HuH-7.5 (cell line): ENCODE measurements around the gene CAMSAP1.
"Not testable (repeated sequence)": the region's sequence is repeated elsewhere in the genome, so short reads cannot be mapped to it uniquely, and the experiment has no call there.

Source experiments
- DNase-seq: peaks from one replicate; pipeline ENCODE4 v3.0.0; 2011; ENCODE audit warnings: low spot score

Gene CAMSAP1, protein sequence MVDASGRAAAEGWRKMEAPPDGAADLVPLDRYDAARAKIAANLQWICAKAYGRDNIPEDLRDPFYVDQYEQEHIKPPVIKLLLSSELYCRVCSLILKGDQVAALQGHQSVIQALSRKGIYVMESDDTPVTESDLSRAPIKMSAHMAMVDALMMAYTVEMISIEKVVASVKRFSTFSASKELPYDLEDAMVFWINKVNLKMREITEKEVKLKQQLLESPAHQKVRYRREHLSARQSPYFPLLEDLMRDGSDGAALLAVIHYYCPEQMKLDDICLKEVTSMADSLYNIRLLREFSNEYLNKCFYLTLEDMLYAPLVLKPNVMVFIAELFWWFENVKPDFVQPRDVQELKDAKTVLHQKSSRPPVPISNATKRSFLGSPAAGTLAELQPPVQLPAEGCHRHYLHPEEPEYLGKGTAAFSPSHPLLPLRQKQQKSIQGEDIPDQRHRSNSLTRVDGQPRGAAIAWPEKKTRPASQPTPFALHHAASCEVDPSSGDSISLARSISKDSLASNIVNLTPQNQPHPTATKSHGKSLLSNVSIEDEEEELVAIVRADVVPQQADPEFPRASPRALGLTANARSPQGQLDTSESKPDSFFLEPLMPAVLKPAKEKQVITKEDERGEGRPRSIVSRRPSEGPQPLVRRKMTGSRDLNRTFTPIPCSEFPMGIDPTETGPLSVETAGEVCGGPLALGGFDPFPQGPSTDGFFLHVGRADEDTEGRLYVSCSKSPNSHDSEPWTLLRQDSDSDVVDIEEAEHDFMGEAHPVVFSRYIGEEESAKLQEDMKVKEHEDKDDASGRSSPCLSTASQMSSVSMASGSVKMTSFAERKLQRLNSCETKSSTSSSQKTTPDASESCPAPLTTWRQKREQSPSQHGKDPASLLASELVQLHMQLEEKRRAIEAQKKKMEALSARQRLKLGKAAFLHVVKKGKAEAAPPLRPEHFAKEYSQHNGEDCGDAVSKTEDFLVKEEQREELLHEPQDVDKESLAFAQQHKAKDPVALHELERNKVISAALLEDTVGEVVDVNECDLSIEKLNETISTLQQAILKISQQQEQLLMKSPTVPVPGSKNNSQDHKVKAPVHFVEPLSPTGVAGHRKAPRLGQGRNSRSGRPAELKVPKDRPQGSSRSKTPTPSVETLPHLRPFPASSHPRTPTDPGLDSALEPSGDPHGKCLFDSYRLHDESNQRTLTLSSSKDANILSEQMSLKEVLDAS (N-terminal part only)

DNA sequence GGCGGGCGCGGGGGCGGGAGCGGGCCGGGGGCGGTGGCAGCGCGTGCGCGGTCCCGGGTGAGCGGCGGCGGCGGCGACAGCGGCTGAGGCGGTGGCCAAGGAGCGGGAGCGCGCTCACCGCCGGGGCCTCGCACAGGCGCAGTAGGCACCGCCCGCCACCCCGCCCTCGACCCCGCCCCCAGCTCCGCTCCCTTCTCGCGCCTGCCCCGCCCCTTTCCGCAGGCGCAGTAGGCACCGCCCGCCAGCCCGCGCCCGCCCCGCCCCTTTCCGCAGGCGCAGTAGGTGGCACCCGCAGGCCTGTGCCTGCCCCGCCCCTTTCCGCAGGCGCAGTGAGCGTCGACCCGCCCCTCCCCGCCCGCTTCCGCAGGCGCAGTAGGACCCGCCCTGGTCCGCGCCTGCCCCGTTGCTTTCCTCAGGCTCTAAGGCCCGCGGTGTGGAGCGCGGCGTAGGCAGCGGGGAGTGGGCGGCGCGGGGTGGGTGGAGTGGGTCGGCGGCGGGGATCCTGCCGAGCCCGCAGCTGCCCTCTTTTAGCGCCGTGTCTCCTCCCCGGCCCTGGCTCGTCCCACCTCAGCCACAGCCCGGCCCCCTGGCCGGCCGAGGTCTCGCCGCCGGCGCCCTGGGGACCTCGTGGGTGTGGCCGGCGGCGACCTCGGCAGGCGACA, at the start of gene CAMSAP1:
Gene CAMSAP1, minus strand, starts transcription at position 116 of the 662 bp plus-strand sequence. CDS start 387 bp downstream, outside the sequence.
- peak; percentile 95 for DNase-seq

DNA sequence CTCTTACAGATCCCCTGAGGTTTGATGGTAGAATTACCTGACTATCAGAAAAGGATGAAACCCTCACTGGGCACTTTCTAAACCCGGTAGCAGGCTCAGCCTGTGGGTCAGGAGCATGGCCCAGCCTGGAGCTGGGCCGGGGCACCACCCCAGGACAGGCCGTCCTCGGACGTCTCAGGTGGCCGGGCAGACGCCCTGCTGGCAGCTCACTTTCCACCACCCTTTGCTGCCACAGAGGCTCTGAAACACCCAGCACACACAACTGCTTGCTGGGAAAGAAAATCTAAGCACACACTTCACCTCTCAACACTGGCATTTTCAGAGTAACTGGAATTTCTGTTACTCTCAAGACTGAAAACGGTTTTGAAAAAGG, 49.4 kb upstream of the CAMSAP1 start:
- no peak for DNase-seq

DNA sequence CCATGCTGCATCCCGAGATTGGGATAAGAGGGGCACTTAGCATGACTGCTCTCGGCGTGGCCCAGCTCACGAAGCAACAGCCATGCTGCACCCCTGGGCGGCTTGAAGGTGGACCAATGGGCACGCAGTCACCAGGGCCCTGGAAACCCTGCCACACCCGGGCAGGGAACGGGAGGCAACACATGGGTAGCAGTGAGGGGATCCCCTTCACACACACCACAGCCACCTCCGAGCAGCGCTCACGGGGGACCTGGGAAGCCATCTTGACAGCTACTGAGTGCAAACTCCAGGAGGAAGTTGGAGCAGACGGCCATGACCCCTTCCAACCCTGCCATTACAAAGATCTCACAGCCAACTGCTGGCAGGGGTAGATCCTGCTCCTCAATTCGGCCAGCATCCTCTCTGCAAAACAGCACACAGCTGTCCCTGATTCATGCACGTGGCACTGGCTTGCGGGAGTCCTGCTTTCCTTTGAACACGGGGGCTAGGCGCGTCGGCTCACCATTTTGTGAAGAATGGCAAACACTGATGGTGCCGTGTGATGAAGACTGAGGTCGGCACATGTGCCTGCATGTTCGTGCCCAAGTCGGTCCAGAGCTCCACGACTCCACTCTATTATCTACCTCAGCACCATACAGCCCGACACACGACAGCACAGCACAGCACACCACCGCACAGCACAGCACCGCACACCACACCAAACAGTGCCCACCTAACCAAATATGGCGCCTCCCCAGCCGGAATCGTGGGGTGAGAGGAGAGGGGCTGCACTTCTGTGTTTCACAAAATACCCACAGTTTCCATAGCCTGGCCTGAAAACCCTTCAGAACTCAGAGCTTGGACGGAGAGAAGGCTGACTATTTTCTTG, 48.8 kb upstream of the CAMSAP1 start:
- no peak for DNase-seq

DNA sequence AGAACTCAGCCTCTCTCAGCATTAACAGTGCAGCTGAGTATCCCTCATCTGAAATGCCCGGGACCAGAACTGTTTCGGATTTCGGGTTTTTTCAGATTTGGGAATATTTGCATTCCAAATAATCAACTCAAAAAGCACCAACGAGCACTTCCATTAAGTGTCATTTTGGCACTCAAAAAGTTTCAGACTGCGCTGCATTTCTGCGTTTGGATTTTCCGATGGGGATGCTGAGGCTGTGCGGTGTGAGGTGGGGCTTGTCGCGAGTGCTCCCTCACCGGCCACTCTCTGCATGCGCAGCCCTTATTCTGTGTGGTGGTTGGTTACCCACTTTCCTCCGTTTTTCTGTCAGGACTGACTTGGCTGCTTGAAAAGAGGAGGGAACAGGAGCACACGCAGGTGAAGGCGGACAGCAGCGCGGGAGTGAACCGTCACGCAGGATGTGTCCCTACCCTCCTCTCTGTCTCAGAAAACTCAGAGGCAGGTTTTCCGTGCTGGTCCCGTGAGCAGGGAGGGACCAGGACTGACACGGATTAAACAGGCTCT, 45.4 kb upstream of the CAMSAP1 start:
- no peak for DNase-seq

DNA sequence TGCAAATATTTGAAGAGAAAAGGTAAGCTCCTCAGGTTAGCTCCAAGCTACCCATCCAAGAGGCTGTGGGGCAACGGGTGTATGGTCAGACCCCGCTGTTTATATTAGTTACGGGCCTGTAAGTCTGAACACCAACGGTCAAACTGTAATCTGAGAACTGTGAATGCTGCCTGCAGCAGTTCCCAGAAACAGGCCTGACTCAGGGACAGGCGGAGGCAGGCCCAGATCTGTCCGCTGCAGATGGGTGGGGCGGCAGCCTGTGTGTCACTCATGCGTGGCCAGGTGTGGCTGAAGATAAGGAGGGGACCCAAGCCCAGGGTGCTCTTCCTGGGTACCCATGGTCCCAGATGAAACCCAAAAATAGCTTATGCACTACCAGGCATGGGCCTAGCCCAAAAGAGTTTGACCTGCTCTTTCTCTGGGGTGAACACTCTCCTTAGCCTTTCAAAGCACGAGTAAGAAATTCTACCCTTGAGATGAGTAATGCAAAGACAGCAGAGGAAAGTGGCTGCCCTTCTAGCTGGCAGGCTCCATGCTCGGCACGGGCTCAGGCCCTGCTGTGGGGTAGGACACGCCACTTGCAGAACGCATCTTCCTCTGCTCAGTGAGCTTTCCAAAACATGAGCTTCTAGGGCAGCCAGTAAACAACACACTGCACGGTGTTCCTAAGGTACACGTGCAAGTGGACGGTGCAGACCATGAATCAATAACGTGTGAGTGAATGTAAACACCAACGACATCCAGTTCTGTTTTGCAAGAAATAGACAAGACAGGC, 44.7 kb upstream of the CAMSAP1 start:
- peak; percentile 73 for DNase-seq

DNA sequence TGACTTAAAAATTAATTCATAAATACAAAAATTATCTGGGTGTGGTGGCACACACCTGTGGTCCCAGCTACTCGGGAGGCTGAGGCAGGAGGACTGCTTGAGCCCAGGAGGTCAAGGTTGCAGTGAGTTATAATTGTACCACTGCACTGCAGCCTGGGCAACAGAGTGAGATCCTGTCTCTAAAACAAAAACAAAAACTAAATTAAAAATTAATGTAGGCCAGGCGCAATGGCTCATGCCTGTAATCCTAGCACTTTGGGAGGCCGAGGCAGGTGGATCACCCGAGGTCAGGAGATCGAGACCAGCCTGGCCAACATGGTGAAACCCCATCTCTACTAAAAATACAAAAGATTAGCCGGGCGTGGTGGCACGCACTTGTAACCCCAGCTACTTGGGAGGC, 44.0 kb upstream of the CAMSAP1 start:
- DNase-seq, result not testable (repeated sequence)

DNA sequence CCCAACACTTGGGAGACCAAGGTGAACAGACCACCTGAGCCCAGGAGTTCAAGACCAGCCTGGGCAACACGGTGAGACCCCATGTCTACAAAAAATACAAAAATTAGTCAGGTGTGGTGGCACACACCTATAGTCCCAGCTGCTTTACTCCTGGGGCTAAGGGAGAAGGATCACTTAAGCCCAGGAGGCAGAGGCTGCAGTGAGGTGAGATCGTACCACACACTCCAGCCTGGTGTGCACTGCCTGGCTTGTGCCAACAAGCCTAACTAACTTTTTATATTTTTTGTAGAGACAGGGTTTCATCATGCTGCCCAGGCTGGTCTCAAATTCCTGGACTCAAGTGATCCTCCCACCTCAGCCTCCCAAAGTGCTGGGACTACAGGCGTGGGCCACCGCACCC, 43.5 kb upstream of the CAMSAP1 start:
- DNase-seq, result not testable (repeated sequence)

DNA sequence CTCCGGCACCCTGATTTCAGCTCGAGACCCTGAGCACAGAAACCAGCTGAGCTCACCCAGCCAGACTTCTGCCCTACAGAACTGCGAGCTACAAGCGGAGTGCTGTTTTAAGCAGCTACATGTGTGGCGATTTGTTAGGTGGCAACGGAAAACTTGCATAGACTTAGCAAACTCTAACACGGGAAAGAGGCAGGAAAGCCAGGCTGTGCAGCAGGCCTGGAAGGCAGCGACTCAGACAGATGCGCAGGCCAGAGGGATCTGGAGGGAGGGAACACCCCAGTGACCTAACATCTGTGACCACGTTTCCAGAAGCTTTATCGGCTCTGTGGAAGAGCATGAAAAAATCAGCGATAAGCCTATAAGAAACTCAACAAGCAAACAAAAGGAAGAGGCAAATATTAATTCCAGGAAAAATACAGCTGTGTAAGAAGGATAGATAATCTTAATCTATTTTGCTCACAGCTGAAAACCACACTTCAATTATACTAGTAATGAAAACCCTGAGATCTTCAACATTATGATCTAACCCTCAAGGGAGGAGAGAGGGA, 42.9 kb upstream of the CAMSAP1 start:
- DNase-seq, result no peak

DNA sequence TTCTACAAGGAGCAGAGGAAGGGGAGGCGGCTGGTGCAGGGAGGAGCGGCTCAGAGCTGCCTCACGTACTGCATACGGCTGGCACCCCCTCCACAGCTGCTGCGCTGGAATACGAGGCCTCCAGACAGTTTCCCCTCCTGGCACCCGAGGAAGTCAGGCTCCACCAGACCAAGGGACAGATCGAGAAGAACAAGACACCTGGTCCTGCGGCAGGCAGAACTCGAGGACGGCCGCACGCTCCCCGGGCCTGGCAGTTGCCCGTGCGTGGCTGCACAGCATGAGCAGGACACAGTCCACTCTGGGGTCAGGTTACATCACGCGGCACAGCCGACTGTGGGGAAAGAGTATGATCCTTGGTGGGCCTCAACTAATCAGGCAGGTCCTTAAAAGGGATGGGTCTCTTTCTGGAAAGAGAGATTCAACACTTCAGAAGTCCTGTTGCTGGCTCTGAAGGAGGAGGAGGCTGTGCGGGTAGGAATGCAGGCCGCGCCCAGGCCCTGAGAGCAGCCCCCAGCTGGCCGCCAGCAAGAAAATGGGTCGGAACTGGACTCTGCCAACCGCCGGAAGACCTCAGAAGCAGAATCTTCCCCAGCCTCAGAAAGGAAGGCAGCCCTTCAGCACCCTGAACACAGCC, 42.3 kb upstream of the CAMSAP1 start:
- DNase-seq, result no peak

DNA sequence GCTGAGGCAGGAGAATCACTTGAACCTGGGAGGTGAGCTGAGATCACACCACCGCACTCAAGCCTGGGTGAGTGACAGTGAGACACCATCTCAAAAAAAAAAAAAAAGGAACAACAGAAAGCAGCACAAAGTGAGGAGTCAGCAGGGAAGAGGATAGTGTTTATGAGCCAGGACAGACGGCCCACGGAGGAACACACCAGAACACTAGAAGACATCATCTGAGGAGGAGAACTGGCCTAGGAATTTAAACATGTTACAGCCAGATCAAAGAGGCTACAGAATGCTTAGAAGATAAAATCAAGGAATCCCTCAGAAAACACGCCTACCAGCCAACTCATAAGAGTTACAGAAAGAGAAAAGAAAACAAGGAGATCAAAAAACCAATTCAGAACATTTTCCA, 41.6 kb upstream of the CAMSAP1 start:
- DNase-seq, result no peak

DNA sequence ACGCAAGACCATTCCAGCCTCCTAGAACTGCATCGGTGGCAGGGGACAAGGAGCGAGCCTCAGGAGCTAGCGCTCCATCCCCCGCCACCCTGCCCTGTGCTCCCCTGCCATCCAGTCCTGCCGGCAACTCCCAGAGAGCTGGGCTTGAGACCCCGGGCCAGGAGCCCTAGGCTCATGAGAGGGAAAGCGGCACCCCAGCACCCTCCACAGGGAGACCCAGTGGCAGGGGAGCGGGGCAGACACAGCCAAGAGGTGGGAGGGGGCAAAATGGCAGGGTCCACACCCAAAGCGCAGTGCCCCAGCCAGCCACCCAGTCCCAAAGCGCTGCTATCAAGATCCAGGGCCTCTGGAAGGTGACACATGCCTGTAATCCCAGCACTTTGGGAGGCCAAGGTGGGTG, 41.1 kb upstream of the CAMSAP1 start:
- no peak for DNase-seq

DNA sequence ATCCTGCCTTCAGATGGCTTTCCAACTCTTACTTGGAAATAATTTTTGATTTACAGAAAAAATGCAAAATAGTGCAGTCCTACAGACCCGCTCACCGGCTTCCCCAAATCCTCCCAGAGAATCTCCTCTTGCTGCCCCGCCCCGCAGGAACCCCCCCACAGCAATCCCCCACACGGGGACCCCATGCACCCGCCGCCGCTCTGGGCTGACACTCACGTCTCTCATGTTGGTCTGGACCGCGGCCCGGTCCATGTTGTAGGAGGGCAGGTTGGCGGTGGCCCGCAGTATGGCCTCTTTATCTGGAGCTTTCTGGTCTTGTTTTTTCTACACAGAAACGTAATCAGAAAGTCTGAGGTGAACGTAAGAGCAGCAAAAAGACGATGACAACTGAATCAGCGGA, 40.2 kb upstream of the CAMSAP1 start:
- DNase-seq, result no peak

DNA sequence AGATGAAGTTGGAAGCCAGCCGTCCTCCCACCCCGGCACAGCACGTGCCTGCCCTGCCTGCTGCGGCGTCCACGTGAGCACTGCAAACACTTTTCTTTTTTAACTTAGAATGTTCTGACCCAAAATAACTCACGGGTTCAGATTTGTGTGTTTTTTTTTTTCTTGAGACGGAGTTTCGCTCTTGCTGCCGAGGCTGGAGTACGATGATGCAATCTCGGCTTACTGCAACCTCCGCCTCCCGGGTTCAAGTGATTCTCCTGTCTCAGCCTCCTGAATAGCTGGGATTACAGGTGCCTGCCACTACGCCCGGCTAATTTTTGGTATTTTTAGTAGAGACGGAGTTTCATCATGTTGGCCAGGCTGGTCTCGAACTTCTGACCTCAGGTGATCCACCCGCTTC, 39.8 kb upstream of the CAMSAP1 start:
- DNase-seq, result not testable (repeated sequence)

DNA sequence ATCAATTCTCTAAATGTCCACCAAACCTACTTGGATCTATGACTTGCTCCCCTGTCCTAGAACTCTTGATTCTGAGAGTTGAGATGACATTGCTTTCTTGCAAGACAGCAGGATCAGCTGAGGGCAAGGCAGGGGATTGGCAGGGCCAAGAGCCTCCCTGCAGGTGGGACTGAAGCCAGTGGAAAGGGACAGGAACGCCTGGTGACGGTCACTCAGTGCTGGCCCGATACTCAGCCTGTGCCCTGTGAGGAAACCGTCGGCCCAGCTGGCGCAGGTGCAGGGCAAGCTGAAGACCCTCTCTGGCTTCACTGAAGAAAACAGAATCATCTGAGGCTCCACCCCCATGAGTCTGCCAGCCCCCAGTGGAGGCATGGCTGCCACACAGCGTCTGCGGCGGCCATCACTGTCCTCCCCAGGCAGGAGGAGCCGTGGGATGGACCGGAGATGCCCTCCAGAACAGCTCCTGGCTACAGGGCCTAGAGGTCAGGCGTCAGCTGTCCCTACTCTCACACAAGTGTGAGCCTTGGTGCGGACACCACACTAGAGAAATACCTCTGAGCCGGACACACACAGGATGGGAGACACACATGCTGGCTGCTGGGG, 39.1 kb upstream of the CAMSAP1 start:
- no peak for DNase-seq

DNA sequence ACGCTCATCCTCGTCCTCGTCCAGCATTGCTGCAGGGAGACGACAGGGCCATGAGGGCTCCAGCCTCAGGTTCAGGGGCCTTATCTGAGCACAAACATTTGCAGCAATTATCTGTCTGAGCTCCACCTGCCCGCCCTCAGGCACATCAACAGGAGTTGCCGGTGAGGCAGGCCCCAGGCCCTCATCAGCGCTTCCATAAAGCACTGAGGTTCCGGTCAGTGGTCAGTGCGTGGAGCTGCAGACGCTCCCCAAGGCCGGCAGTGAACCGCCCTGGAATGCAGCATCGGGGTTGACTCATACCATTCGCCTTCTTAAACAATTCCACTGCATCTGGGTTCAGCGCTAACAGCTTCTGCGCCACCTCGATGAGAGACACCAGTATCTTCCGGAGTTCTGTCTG, 38.6 kb upstream of the CAMSAP1 start:
- DNase-seq, result no peak

DNA sequence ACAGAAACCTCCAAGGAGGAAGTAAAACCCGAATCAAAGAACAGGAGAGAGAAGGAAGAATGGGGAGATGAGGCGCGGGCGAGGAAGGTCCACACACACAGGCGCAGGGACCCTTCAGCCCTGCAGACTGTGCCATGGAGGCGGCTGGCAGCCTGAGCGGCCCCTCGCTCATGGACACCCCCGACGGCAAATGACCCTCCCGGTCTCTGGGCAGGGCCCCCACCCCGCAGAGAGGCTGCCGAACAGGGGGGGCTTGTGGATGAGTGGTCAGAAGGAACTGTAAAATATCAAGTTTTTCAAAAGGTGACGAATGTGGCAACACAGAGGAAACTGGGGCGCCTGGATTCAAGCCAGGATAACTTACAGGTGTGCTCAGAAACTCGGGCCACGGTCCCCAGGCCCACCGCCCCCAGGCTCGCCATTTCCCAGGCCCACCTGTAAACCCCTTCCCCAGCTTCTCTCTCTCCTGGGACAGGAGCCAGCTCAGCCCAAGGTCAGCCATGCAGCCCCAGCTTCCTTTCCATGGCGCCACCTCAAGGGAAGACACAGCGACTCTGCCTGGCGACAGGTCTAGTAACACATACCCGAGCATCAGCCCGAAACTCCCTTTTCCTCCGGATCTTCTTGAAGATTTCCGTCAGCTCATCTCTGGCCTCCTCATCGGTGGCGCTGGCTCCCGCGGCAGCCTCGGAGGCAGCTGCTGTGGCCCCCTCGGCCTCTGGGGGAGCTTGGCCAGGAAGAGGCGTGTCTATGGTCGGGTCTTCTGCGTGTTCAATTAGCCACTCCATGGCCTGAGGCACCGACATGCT, 37.3 kb upstream of the CAMSAP1 start:
- DNase-seq, result no peak

DNA sequence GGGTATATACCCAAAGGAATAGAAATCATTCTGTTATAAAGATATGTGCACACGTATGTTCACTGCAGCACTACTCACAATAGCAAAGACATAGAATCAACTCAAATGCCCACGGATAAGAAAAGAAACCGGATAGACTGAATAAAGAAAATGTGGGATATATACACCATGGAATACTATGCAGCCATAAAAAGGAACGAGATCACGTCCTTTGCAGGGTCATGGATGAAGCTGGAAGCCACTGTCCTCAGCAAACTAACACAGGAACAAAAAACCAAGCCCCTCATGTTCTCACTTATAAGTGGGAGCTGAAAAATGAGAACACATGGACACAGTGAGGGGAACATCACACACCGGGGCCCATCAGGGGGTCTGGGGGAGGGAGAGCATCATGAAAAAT, 36.3 kb upstream of the CAMSAP1 start:
- not testable (repeated sequence) for DNase-seq
